Ishikawa (cell line): Measurements from ENCODE around the gene DCLRE1C.

Experiments used
- CEBPB ChIP-seq: IDR thresholded peaks from 2 replicates; pipeline ENCODE4 v1.6.1; 2012
- CREB1 ChIP-seq: IDR thresholded peaks from 2 replicates; pipeline ENCODE4 v1.6.1; 2012; ENCODE audit warnings: low read depth
- EGR1 ChIP-seq: IDR thresholded peaks from 2 replicates; pipeline ENCODE4 v1.6.1; 2012
- EP300 ChIP-seq: IDR thresholded peaks from 2 replicates; pipeline ENCODE4 v1.6.1; 2012; ENCODE audit warnings: borderline replicate concordance
- NFIC ChIP-seq: IDR thresholded peaks from 2 replicates; pipeline ENCODE4 v1.6.1; 2012
- RAD21 ChIP-seq: IDR thresholded peaks from 2 replicates; pipeline ENCODE4 v1.6.1; 2012; ENCODE audit warnings: low read depth
- TAF1 ChIP-seq: IDR thresholded peaks from 2 replicates; pipeline ENCODE4 v1.6.1; 2012; ENCODE audit warnings: low read depth, mild to moderate bottlenecking
- TCF12 ChIP-seq: IDR thresholded peaks from 2 replicates; pipeline ENCODE4 v1.6.1; 2012; ENCODE audit warnings: low read depth
- TEAD4 ChIP-seq: IDR thresholded peaks from 2 replicates; pipeline ENCODE4 v1.6.1; 2012
- YY1 ChIP-seq: IDR thresholded peaks from 2 replicates; pipeline ENCODE4 v1.6.1; 2012; ENCODE audit warnings: low read depth
- ZBTB7A ChIP-seq: IDR thresholded peaks from 2 replicates; pipeline ENCODE4 v1.6.1; 2012; ENCODE audit warnings: low read depth
- TF ChIP-seq, protein P1 (sequence below): IDR thresholded peaks from 2 replicates; pipeline ENCODE4 v1.6.1; 2012; ENCODE audit warnings: low read depth, mild to moderate bottlenecking
- TF ChIP-seq, protein P2 (sequence below): IDR thresholded peaks from 2 replicates; pipeline ENCODE4 v1.6.1; 2012

GRCh38 chr10:14904316-14904732 lies 49.6 kb downstream of the DCLRE1C start:
- TF ChIP-seq RAD21 (peak; percentile 8; the same call in 1 of the 2 replicates), EGR1 (no peak), YY1 (no peak), CREB1 (no peak), EP300 (no peak), NFIC (no peak), TEAD4 (no peak), CEBPB (no peak), TAF1 (no peak), TCF12 (no peak), ZBTB7A (no peak)
- TF ChIP-seq, protein P1, sequence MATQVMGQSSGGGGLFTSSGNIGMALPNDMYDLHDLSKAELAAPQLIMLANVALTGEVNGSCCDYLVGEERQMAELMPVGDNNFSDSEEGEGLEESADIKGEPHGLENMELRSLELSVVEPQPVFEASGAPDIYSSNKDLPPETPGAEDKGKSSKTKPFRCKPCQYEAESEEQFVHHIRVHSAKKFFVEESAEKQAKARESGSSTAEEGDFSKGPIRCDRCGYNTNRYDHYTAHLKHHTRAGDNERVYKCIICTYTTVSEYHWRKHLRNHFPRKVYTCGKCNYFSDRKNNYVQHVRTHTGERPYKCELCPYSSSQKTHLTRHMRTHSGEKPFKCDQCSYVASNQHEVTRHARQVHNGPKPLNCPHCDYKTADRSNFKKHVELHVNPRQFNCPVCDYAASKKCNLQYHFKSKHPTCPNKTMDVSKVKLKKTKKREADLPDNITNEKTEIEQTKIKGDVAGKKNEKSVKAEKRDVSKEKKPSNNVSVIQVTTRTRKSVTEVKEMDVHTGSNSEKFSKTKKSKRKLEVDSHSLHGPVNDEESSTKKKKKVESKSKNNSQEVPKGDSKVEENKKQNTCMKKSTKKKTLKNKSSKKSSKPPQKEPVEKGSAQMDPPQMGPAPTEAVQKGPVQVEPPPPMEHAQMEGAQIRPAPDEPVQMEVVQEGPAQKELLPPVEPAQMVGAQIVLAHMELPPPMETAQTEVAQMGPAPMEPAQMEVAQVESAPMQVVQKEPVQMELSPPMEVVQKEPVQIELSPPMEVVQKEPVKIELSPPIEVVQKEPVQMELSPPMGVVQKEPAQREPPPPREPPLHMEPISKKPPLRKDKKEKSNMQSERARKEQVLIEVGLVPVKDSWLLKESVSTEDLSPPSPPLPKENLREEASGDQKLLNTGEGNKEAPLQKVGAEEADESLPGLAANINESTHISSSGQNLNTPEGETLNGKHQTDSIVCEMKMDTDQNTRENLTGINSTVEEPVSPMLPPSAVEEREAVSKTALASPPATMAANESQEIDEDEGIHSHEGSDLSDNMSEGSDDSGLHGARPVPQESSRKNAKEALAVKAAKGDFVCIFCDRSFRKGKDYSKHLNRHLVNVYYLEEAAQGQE = no peak
- TF ChIP-seq, protein P2, sequence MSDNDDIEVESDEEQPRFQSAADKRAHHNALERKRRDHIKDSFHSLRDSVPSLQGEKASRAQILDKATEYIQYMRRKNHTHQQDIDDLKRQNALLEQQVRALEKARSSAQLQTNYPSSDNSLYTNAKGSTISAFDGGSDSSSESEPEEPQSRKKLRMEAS = no peak
